GM21360 (cell line): ENCODE results near the gene ARHGEF12.
"Not testable (repeated sequence)": the region's sequence is repeated elsewhere in the genome, so short reads cannot be mapped to it uniquely, and the experiment has no call there.

Source experiments
- ATAC-seq: cut with Tn5 transposase; IDR thresholded peaks from one replicate; pipeline ENCODE4 v1.9.1; 2021; ENCODE audit warnings: mild to moderate bottlenecking, moderate library complexity; ENCODE audit not compliant: unreplicated experiment

Gene ARHGEF12

DNA sequence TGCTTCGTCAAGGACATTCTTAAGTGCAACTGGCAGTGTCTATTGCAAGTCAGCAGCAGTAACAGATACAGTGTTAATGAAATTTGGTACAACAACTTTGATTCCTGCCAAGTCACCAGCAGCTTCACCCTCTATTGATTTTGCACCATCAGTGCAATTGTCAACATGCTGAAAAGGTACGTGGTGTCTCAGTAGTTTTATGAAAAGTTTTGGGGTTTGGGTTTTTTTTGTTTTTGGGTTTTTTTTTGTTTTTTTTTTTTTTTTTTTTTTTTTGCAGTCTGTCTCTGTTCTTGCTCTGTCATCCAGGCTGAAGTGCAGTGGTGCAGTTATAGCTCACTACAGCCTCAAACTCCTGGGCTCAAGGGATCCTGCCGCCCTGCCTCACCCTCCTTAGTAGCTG lies 156.3 kb downstream of the ARHGEF12 start:
- ATAC-seq: no peak

- no peak for ATAC-seq
Observed at GRCh38 chr11:120494595-120494994, 158.4 kb downstream of the ARHGEF12 start.

GRCh38 chr11:120499088-120499487 lies 162.9 kb downstream of the ARHGEF12 start:
- no peak for ATAC-seq

DNA sequence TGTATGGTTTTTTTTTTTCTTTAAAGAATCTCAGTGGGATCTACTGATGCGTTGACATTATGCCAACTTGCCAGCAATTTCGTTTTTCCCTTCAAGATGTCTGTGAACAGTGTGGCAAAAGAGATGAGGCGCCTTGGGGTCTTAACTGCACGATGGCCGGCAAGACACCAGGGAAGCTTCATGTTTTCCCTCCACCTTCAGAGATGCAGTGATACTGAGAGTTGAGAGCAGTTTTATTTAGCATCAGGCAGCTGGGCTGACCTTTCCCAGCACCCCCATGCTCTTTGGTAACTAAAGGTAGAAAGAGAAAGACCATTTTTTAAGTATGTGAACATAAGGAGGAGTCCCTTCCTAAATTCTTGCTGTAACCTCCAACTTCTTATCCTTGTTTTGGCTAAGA lies 163.6 kb downstream of the ARHGEF12 start:
- no peak for ATAC-seq

DNA sequence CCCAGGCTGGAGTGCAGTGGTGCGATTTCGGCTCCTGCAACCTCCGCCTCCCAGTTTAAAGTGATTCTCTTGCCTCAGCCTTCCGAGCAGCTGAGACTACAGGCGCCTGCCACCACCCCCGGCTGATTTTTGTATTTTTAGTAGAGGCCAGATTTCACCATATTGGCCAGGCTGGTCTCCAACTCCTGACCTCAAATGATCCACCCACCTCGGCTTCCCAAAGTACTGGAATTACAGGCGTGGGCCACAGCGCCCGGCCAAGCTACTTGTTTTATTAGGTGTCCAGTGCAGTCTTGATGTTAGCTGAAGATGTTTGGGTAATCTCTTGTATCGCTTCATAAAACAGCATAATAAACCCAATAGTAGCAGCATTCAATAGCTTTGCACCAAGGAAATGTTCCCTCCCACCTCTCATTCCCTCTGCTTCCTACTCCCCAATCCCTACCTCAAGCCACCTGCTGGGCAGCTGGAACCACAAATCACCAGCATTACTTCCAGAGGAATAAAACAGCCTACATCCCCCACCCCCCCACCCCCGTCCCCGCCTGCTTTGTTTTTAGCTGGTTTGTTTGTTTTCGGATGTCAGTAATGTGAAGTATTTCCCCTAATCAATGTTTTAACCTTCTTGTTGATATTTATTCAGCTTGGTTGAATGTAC lies 164.3 kb downstream of the ARHGEF12 start:
- no peak for ATAC-seq

DNA sequence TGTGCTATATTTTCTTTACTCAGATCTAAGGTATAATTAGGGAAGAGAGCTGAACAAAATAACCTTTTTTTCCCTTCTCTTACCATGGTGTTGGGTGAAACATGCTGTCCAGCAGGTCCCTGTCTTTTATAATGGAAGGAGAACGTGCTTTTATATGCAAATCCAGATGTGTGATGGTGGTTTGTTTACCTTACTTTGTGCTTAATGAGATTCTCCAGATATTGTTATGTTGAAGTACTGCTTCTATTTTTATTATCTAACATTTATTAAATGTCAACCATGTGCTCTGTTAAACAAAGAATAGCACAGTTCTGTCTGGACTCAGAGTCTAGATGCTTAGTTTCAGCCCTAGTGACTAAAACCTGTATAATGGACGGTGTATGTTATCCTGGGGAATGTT lies 165.2 kb downstream of the ARHGEF12 start:
- ATAC-seq: no peak

DNA sequence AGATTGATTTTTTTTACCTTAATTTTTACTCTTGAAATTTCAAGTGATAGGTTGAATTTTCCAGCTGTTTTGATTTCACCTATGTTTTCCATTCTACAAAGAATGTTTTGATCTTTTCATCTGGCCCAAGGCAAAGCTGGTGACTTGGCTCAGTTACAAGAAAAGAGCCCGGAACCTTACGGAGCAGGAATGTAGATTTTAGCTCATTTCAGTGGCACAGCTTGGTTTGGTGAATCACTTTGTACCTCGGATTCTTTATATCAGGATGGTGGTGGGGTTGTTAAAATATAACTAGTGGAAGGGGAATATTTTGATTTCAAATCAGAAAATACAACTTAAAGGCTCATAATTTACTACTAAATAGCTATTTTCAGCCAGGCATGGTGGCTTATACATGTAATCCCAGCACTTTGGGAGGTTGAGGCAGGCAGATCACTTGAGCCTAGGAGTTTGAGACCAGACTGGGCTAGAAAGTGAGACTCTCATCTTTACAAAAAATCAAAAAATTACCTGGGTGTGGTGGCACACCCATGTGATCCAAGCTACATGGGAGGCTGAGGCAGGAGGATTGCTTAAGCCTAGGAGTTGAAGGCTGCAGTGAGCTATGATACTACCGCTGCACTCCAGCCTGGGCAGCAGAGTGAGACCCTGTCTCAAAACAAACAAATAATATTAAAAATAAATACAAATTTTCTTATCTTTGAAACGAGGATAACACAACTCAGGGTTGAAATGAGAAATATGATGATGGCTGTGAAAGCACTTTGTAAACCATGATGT lies 166.0 kb downstream of the ARHGEF12 start:
- no peak for ATAC-seq

GRCh38 chr11:120503529-120503928 lies 167.3 kb downstream of the ARHGEF12 start:
- not testable (repeated sequence) for ATAC-seq

GRCh38 chr11:120505801-120506425 lies 169.7 kb downstream of the ARHGEF12 start:
- ATAC-seq: no peak

GRCh38 chr11:120509346-120510053 lies 173.3 kb downstream of the ARHGEF12 start:
- no peak for ATAC-seq

DNA sequence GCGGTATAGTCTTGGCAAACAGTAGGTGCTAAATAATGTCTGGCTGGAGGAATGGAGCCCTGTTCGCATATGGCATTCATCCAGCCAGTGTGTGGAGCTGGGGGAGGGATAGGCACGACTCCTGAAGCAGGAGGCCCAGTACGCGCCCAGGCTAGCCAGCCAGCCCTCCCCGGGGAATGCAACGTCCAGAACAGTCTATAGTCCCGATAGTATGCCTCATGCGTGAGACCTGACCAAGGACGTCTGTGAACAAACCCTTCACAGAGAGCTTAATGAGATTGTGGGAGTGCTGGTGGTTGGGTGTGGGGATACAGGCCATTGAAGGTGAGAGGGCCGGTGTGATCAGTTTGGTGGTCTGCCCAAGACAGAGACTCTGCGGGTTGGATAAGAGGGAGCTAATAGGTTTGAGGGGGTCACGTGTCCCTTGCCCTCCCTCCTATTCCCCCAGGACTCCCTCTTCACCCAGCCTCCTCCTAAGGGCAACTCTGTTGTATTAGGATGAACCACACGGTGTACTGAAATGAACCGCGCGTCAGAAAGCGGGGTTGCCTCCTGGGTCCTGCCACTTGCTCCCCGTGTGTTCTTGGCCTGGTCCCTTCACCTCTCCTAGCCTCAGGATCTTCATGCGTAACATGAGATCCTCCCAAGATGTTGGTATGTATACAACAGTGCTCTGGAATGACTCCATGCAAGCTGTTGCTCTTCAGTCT lies 174.3 kb downstream of the ARHGEF12 start:
- no peak for ATAC-seq

DNA sequence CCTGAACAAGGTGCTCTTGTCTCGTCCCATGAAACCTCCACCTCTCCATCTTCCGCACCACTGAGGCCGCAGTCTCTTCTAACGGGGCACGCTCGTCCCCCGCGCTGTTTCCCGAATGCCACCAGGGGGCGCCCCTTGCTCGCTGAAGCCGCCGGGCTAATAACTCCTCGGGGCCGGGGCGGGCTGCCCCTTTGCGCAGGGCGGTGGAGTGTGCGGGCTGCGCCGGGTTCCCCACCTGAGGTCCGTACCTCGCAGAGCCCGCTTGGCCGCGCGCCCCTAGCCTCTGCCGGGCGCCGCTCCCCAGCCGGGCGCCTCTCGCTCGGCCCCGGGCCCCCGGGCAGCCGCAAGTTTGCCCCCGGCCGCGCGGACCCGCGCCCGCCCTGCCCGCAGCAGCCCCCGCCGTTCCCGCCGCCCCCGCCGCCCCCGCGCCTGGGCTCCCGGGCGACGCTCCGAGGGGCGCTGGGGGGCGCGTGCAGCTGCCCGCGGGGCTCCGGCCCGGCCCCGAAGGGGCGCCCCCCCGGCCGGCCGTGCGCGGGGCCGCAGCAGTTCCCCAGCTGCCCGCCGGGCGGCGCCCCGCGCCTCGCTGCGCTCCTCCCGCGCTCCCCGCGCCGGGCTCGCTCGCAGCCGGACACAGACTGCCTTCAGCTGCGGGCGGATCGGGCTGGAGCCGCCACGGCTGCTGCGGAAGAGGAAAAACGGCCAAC lies 175.1 kb downstream of the ARHGEF12 start, which contains the start of gene GRIK4:
Gene GRIK4 (plus strand): TSS at position 633 of the 704 bp plus-strand sequence. CDS start 148,571 bp downstream, outside the sequence.
- peak; percentile 75 for ATAC-seq

DNA sequence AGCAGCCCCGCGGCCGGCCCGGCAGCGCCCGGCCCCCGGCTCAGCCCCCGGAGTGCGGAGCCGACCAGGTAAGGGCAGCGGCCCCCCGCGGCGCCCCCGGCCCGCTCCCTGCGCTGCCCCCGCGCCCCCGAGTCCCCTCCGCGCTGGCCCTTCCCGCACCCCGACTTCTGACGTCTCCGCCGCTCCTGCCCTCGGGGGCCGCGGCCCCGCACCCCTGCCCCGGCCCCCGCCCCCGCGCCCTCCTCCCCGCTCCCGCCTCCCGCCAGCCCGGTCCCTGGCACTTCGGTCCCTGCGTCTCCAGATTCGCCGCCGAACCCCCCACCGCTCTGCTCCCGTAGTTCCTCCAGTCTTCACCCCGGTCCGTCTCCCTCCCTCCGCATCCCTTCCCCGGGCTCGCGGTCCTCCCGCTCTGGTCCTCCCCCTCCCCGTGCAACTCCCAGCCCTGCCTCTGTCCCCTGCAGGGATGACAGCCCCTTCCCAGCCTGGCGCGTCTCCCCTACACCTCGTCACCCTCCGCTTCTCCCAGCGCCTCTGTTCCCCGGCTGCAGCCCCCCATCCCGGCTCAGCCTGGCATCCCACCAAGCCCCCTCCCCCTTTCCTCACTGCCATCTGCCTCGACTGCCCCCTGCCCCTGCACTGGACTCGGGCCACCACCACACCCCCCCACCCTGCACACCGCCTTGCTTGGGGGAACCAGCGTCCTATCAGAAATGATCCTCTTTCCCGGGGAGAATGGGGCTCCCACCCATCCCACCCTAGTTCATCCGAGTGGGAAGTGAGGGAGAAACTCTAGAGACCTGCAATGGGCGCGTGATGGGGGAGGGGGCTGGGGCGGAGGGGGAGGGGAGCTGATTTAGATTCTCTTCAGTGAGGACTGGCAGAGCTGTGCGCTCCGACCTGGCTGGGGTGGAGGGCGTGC lies 175.9 kb downstream of the ARHGEF12 start:
- ATAC-seq: no peak

DNA sequence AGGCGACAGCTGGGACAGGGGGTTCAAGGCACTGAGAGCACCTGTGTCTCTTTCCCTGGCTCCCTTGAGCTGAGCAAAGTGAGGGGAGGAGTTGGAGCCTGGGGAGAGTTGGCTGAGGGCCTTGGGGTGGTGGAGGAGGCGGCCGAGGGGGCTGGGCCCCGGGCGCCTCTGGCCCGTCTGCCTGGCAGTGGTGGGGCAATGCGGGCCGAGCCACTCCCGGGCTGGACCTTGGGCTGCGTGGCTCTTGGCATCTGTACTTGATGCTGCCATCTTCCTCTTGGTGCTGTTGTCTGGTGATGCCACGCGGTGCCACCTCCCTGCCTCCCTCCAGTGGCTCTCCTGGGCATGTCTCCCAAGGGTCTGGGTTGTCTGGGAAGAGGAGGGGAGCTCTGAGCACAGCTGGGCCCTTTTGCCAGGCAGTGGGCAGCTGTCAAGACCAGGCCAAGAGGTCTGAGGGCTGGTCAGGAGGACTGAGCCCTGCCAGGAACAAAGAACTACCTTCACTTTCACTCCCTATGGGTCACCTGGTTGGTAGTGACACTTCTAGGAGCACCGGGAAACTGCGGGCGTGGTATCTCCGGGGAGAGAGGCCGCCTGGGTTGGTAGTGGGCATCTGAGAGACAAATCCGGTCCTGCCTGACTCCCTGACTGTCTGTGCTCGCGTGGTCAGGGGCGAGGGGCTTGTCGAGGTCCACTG lies 176.7 kb downstream of the ARHGEF12 start:
- no peak for ATAC-seq

GRCh38 chr11:120513436-120514315 lies 177.5 kb downstream of the ARHGEF12 start:
- ATAC-seq: no peak

- ATAC-seq: no peak
Observed at GRCh38 chr11:120514541-120515121, 178.4 kb downstream of the ARHGEF12 start.

DNA sequence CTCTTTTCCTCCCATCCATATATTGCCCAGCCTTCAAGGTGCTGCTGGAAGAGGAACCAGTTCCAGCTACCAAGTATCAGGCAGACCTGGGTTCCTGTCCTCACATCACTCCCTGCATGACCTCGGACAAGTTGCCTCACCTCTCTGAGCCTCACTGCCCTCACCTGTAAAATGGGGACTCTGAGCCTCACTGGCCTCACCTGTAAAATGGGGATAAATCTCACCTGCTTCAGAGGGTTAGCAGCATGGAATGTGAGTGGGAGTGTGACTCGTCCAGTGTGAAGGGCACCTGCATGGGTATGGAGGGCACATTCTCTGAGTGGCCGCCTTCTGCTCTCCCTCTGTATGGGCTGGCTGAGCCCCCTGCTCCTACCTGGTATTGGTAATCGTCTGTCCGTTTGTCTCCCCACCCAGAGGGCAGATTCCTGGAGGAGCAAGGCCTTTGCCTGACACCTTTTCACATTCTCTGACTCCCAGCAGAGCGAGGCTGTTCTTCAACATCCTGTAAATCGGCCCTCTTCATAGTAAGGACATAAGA lies 179.0 kb downstream of the ARHGEF12 start:
- no peak for ATAC-seq
